Measurements from ENCODE around the gene BRD2.

BRD2 gene

DNA sequence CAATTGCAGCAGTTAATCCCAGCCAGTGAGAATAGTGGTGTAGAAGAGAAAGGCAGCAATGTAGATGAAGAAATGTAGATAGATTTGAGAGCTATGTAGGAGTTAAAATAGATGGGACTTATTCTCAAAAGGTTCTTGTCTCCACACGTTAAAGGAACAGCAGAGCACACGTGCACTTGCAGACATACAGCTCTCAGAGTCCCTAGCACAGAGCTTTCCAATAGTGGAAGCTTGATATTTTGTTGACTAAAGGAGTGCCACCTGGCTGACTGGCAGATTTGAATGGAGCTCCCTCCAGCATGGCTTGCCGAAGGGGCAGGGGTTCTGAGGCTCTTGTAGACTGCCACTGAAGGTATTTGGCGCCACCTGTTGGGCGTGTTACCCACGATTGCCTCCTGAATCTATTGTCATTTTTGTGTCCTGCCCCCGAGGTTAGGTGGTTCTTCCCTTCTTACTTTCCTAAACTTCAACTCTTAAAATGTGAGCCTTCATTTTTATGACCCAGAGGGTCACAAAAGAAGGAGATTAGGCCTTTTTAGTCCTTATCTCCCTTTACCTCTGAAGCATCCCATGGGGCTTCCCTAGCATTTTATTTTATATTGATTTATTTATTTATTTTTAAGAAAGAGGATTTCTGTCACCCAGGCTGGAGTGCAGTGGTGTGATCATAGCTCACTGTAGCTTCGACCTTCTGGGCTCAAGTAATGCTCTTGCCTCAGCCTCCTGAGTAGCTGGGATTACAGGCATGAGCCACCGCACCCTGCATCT lies 16.4 kb downstream of the BRD2 start:
- ATAC-seq (ENCODE audit: low read depth) = peak; percentile 69

GRCh38 chr6:32989368-32989767 lies 21.0 kb downstream of the BRD2 start:
- no peak overlapping the region for H3K4me3 ChIP-seq (ENCODE audit: severe bottlenecking)
- TF ChIP-seq, protein P1, sequence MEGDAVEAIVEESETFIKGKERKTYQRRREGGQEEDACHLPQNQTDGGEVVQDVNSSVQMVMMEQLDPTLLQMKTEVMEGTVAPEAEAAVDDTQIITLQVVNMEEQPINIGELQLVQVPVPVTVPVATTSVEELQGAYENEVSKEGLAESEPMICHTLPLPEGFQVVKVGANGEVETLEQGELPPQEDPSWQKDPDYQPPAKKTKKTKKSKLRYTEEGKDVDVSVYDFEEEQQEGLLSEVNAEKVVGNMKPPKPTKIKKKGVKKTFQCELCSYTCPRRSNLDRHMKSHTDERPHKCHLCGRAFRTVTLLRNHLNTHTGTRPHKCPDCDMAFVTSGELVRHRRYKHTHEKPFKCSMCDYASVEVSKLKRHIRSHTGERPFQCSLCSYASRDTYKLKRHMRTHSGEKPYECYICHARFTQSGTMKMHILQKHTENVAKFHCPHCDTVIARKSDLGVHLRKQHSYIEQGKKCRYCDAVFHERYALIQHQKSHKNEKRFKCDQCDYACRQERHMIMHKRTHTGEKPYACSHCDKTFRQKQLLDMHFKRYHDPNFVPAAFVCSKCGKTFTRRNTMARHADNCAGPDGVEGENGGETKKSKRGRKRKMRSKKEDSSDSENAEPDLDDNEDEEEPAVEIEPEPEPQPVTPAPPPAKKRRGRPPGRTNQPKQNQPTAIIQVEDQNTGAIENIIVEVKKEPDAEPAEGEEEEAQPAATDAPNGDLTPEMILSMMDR (IDR thresholded peaks at IDR 0.05; ENCODE audit: poor library complexity, severe bottlenecking) = no peak
- H3K27me3 ChIP-seq (ENCODE audit: insufficient read depth, poor library complexity, severe bottlenecking) = no peaks in the 10 kb centered on the region
- ATAC-seq (ENCODE audit: low read depth) = no peak
- H3K9me3 ChIP-seq (ENCODE audit: severe bottlenecking) = no peaks in the 10 kb centered on the region
- DNase-seq (ENCODE audit: low spot score) = no peak
- no peaks in the 10 kb centered on the region for H3K36me3 ChIP-seq (ENCODE audit: low read depth)
- H3K27ac ChIP-seq (ENCODE audit: poor library complexity, severe bottlenecking) = no peak overlapping the region
- no peaks in the 10 kb centered on the region for H3K4me1 ChIP-seq (ENCODE audit: insufficient read depth, poor library complexity, severe bottlenecking)

More for the DNA sequence above, 16.4 kb downstream of the BRD2 start:
- H3K36me3 ChIP-seq (ENCODE audit: low read depth) = peaks cover 19% of the 10 kb centered on the region
- no peaks in the 10 kb centered on the region for H3K27me3 ChIP-seq (ENCODE audit: insufficient read depth, poor library complexity, severe bottlenecking)
- no peaks in the 10 kb centered on the region for H3K9me3 ChIP-seq (ENCODE audit: severe bottlenecking)
- no peak overlapping the region for H3K4me3 ChIP-seq (ENCODE audit: severe bottlenecking)
- DNase-seq (ENCODE audit: low spot score) = peak; percentile 88
- TF ChIP-seq, protein P1 (IDR thresholded peaks at IDR 0.05; ENCODE audit: poor library complexity, severe bottlenecking) = peak; percentile 94
- no peaks in the 10 kb centered on the region for H3K4me1 ChIP-seq (ENCODE audit: insufficient read depth, poor library complexity, severe bottlenecking)
- H3K27ac ChIP-seq (ENCODE audit: poor library complexity, severe bottlenecking) = no peak overlapping the region

DNA sequence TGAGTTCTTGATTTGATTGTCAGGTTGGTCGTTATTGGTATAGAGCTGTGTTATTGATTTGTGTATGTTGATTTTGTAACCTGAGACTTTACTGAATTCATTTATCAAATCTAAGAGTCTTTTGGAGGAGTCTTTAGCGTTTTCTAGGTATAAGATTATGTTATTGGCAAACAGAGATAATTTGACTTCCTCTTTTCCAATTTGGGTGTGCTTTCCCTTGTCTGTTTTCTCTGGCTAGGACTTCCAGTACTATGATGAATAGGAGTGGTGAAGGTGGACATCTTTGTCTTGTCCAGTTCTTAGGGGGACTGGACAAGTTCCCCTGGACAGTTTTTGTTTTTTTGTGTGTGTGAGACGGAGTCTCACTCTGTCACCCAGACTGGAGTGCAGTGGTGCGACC lies 23.6 kb downstream of the BRD2 start:
- H3K4me3 ChIP-seq (ENCODE audit: severe bottlenecking) = no peak overlapping the region
- no peak overlapping the region for H3K27ac ChIP-seq (ENCODE audit: poor library complexity, severe bottlenecking)
- TF ChIP-seq, protein P1 (IDR thresholded peaks at IDR 0.05; ENCODE audit: poor library complexity, severe bottlenecking) = no peak
- DNase-seq (ENCODE audit: low spot score) = no peak
- H3K36me3 ChIP-seq (ENCODE audit: low read depth) = no peaks in the 10 kb centered on the region
- no peaks in the 10 kb centered on the region for H3K9me3 ChIP-seq (ENCODE audit: severe bottlenecking)
- H3K4me1 ChIP-seq (ENCODE audit: insufficient read depth, poor library complexity, severe bottlenecking) = no peaks in the 10 kb centered on the region
- no peak for ATAC-seq (ENCODE audit: low read depth)
- peaks cover 4% of the 10 kb centered on the region for H3K27me3 ChIP-seq (ENCODE audit: insufficient read depth, poor library complexity, severe bottlenecking)

DNA sequence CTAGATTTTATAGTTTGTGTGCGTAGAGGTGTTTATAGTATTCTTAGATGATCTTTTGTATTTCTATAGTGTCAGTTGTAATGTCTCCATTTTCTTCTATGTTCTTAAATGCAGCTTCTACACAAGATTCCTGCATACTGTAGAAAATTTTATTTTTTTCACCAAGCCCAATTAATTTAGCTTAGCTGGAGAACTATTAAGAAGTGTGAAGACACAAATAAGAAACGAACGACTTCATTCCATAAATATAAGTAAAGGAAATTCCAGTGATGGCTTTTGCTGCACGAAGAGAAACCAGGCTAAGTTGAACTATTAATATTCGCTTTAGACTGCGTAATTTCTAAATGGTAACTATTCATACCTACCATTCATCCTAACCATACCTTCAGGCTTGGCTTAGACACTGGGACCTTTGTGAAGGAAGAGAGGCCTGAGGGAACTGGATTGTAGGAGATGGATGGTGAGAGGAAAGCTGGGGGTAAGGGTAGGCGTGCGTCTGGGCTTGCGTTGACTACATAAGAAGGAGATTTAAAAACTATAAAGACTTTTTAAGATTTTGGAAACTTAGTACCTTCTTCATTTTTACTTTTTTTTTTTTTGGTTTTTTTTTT lies 25.1 kb downstream of the BRD2 start:
- Histone ChIP-seq H3K9me3 (ENCODE audit: severe bottlenecking) (no peaks in the 10 kb centered on the region), H3K36me3 (ENCODE audit: low read depth) (no peaks in the 10 kb centered on the region), H3K4me1 (ENCODE audit: insufficient read depth, poor library complexity, severe bottlenecking) (no peaks in the 10 kb centered on the region), H3K27me3 (ENCODE audit: insufficient read depth, poor library complexity, severe bottlenecking) (peaks cover 4% of the 10 kb centered on the region), H3K27ac (ENCODE audit: poor library complexity, severe bottlenecking) (no peak overlapping the region), H3K4me3 (ENCODE audit: severe bottlenecking) (no peak overlapping the region)
- DNase-seq (ENCODE audit: low spot score) = no peak
- TF ChIP-seq, protein P1 (IDR thresholded peaks at IDR 0.05; ENCODE audit: poor library complexity, severe bottlenecking) = no peak
- no peak for ATAC-seq (ENCODE audit: low read depth)

DNA sequence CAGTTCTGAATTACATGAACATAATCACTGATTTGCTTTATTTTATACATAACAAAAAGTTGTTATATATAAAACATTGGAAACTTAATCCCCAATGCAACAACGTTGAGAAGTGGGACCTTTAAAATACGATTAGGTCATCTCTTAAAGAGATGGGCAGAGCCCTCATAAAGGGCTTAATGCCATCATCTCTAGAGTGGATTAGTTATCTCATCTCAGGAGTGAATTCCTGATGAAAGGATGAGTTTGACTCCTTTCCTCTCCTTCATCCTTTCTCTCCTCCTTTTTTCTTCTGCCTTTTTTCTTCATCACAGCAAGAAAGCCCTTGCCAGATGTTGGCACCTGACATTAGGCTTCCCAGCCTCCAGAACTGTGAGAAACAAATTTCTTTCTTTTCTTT lies 27.1 kb downstream of the BRD2 start:
- Histone ChIP-seq H3K9me3 (ENCODE audit: severe bottlenecking) (no peaks in the 10 kb centered on the region), H3K36me3 (ENCODE audit: low read depth) (no peaks in the 10 kb centered on the region), H3K4me1 (ENCODE audit: insufficient read depth, poor library complexity, severe bottlenecking) (no peaks in the 10 kb centered on the region), H3K4me3 (ENCODE audit: severe bottlenecking) (no peak overlapping the region), H3K27me3 (ENCODE audit: insufficient read depth, poor library complexity, severe bottlenecking) (peaks cover 4% of the 10 kb centered on the region), H3K27ac (ENCODE audit: poor library complexity, severe bottlenecking) (no peak overlapping the region)
- ATAC-seq (ENCODE audit: low read depth) (no peak), DNase-seq (ENCODE audit: low spot score) (no peak)
- TF ChIP-seq, protein P1 (IDR thresholded peaks at IDR 0.05; ENCODE audit: poor library complexity, severe bottlenecking) = no peak

Measured in RWPE2 (cell line).